IPS-20b (cell line): ENCODE data around the gene CST5.
"Not testable (repeated sequence)": the region's sequence is repeated elsewhere in the genome, so short reads cannot be mapped to it uniquely, and the experiment has no call there.

ENCODE experiments used
- H3K27ac ChIP-seq: one replicate; pipeline ENCODE4 v1.5.1; 2013; ENCODE audit warnings: low read length
- H3K27me3 ChIP-seq: 2 replicates; pipeline ENCODE4 v1.6.1; 2013; ENCODE audit warnings: mild to moderate bottlenecking, low read length, inconsistent platforms; ENCODE audit not compliant: insufficient read depth
- H3K36me3 ChIP-seq: 2 replicates; pipeline ENCODE4 v1.6.1; 2013; ENCODE audit warnings: low read depth, mild to moderate bottlenecking, inconsistent platforms, low read length, moderate library complexity; ENCODE audit not compliant: insufficient read depth
- H3K4me1 ChIP-seq: 2 replicates; pipeline ENCODE4 v1.6.1; 2013; ENCODE audit warnings: mild to moderate bottlenecking, control low read depth, inconsistent platforms, low read length, moderate library complexity; ENCODE audit not compliant: insufficient read depth
- H3K4me3 ChIP-seq: 2 replicates; pipeline ENCODE4 v1.5.1; 2013; ENCODE audit warnings: mild to moderate bottlenecking, low read length, inconsistent platforms
- H3K9ac ChIP-seq: 2 replicates; pipeline ENCODE4 v1.6.1; 2013; ENCODE audit warnings: low read depth, mild to moderate bottlenecking, inconsistent platforms, low read length, moderate library complexity
- H3K9me3 ChIP-seq: 2 replicates; pipeline ENCODE4 v1.6.1; 2013; ENCODE audit warnings: mild to moderate bottlenecking, low read depth, low read length, inconsistent platforms; ENCODE audit not compliant: insufficient read depth

The CST5 gene

GRCh38 chr20:23884136-23884770, 4.7 kb upstream of the CST5 start:
- no peak overlapping the region for H3K4me3 ChIP-seq
- no peaks in the 10 kb centered on the region for H3K9me3 ChIP-seq
- H3K27me3 ChIP-seq: no peaks in the 10 kb centered on the region
- H3K9ac ChIP-seq: no peak overlapping the region
- no peak overlapping the region for H3K27ac ChIP-seq
- H3K36me3 ChIP-seq: no peaks in the 10 kb centered on the region
- no peaks in the 10 kb centered on the region for H3K4me1 ChIP-seq

- no peak overlapping the region for H3K9ac ChIP-seq
- H3K4me1 ChIP-seq: no peaks in the 10 kb centered on the region
- no peaks in the 10 kb centered on the region for H3K36me3 ChIP-seq
- no peak overlapping the region for H3K27ac ChIP-seq
- no peaks in the 10 kb centered on the region for H3K9me3 ChIP-seq
- H3K4me3 ChIP-seq: no peak overlapping the region
- H3K27me3 ChIP-seq: no peaks in the 10 kb centered on the region
Measured at GRCh38 chr20:23881371-23881770, 1.8 kb upstream of the CST5 start.

- no peaks in the 10 kb centered on the region for H3K36me3 ChIP-seq
- H3K4me1 ChIP-seq: no peaks in the 10 kb centered on the region
- H3K9ac ChIP-seq: no peak overlapping the region
- no peaks in the 10 kb centered on the region for H3K9me3 ChIP-seq
- no peak overlapping the region for H3K4me3 ChIP-seq
- H3K27me3 ChIP-seq: no peaks in the 10 kb centered on the region
- no peak overlapping the region for H3K27ac ChIP-seq
Measured at GRCh38 chr20:23880417-23880816, 869 bp upstream of the CST5 start.

- H3K27me3 ChIP-seq: no peaks in the 10 kb centered on the region
- H3K9ac ChIP-seq: no peak overlapping the region
- no peaks in the 10 kb centered on the region for H3K4me1 ChIP-seq
- H3K9me3 ChIP-seq: no peaks in the 10 kb centered on the region
- no peak overlapping the region for H3K4me3 ChIP-seq
- H3K27ac ChIP-seq: no peak overlapping the region
- H3K36me3 ChIP-seq: no peaks in the 10 kb centered on the region
Measured at GRCh38 chr20:23879811-23880374, 345 bp upstream of the CST5 start.

GRCh38 chr20:23878787-23879186, 761 bp downstream of the CST5 start:
- Histone ChIP-seq H3K36me3 (no peaks in the 10 kb centered on the region), H3K4me1 (no peaks in the 10 kb centered on the region), H3K9ac (no peak overlapping the region), H3K4me3 (no peak overlapping the region), H3K9me3 (no peaks in the 10 kb centered on the region), H3K27ac (no peak overlapping the region), H3K27me3 (no peaks in the 10 kb centered on the region)

GRCh38 chr20:23878016-23878542, 1.5 kb downstream of the CST5 start:
- not testable (repeated sequence) for H3K9ac ChIP-seq, H3K27me3 ChIP-seq, H3K4me3 ChIP-seq, H3K27ac ChIP-seq, H3K36me3 ChIP-seq, H3K9me3 ChIP-seq, H3K4me1 ChIP-seq

- H3K27ac ChIP-seq: no peak overlapping the region
- no peak overlapping the region for H3K9ac ChIP-seq
- no peaks in the 10 kb centered on the region for H3K4me1 ChIP-seq
- H3K36me3 ChIP-seq: no peaks in the 10 kb centered on the region
- no peak overlapping the region for H3K4me3 ChIP-seq
- H3K9me3 ChIP-seq: no peaks in the 10 kb centered on the region
- H3K27me3 ChIP-seq: no peaks in the 10 kb centered on the region
Measured at GRCh38 chr20:23877524-23877923, 2.0 kb downstream of the CST5 start.

- Histone ChIP-seq H3K4me1 (peaks cover 8% of the 10 kb centered on the region), H3K27me3 (no peaks in the 10 kb centered on the region)
Measured at GRCh38 chr20:23875606-23876237, 3.8 kb downstream of the CST5 start.

GRCh38 chr20:23874747-23875146, 4.8 kb downstream of the CST5 start:
- Histone ChIP-seq H3K4me3 (no peak overlapping the region), H3K36me3 (no peaks in the 10 kb centered on the region), H3K27ac (no peak overlapping the region), H3K27me3 (no peaks in the 10 kb centered on the region), H3K4me1 (peaks cover 18% of the 10 kb centered on the region), H3K9me3 (no peaks in the 10 kb centered on the region), H3K9ac (no peak overlapping the region)

More at GRCh38 chr20:23875606-23876237, 3.8 kb downstream of the CST5 start:
- H3K36me3 ChIP-seq: no peaks in the 10 kb centered on the region
- H3K4me3 ChIP-seq: no peak overlapping the region
- no peak overlapping the region for H3K27ac ChIP-seq
- H3K9ac ChIP-seq: no peak overlapping the region
- no peaks in the 10 kb centered on the region for H3K9me3 ChIP-seq

- H3K9me3 ChIP-seq: no peaks in the 10 kb centered on the region
- no peaks in the 10 kb centered on the region for H3K36me3 ChIP-seq
- H3K9ac ChIP-seq: no peak overlapping the region
- no peak overlapping the region for H3K27ac ChIP-seq
- no peaks in the 10 kb centered on the region for H3K27me3 ChIP-seq
- no peak overlapping the region for H3K4me3 ChIP-seq
- H3K4me1 ChIP-seq: peaks cover 28% of the 10 kb centered on the region
Measured at GRCh38 chr20:23873370-23874015, 6.1 kb downstream of the CST5 start.

- H3K9ac ChIP-seq: no peak overlapping the region
- no peaks in the 10 kb centered on the region for H3K27me3 ChIP-seq
Measured at GRCh38 chr20:23872065-23872464, 7.5 kb downstream of the CST5 start.

More at GRCh38 chr20:23872065-23872464, 7.5 kb downstream of the CST5 start:
- peaks cover 32% of the 10 kb centered on the region for H3K4me1 ChIP-seq
- no peaks in the 10 kb centered on the region for H3K9me3 ChIP-seq
- H3K27ac ChIP-seq: no peak overlapping the region
- no peak overlapping the region for H3K4me3 ChIP-seq
- no peaks in the 10 kb centered on the region for H3K36me3 ChIP-seq
